DMS153 treated with DMSO at 0.1 percent for 48 hours (cell line): ENCODE data around the gene LRRC32.

Experiments used
- DNase-seq: peaks from one replicate; lab custom pipeline; 2025; ENCODE audit not compliant: unreplicated experiment; lab: John Stamatoyannopoulos, UW

Gene LRRC32

DNA sequence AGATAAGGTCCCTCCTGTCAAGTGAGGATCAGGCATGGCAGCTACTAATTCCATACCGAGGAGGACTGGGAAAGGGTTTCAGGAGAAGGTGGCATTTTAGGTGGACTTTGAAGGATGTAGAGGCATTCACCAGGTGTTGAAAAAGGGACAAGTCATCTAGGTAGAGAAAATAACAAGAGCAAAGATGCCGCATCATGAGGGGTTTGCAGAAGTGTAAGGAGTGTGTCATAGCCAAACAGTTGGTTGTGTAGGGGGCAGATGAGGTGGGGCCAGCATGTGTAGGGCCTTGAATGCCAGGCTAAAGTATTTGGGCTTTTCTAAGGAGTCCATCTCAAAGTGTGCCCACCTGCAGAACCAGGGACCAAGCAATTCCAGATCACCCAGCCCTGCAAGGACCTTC is 11.6 kb upstream of the LRRC32 start:
- DNase-seq, result no peak

DNA sequence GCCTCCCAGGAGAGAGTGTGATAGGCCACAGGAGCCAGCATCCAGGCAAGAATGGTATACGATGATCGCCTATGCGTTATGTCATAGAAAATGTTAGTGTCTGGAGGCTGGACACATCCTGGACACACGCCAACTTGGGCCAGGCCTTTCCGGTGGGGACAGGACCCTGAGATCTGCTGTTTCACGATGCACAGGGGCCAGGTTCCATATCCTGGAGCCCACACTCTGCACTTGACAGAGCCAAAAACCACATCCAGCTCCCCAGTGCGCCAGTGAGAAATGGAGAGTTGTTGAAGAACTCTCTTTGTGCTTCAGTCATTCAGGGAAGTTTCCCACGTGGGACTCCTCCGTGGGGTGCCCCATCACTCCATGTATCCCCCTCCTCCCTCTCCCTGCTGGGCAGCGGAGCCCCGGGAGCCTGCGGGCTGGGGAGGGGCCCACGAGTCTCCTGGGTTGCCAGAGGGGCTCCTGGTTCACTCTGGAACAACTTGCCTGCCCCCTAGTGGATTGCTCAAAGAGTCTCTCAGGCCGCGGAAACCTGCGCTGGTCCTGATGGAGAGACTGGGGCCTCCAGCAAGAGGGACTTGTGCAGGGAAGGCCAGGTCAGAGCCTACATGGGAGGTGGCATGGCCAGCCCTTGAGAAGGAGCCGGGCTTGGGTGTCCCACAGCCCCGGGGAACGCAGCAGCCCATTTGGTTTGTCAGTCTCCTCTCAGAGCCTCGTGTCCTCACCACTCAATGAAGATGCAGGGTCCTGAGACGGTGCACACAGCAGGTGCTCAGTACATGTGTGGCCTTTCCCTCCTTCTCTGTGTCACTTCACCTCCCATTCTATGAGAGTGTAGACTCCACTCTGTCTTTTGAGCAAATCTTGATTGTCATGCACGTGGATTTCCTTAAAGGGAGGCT is 10.2 kb upstream of the LRRC32 start:
- DNase-seq, result peak; percentile 25

DNA sequence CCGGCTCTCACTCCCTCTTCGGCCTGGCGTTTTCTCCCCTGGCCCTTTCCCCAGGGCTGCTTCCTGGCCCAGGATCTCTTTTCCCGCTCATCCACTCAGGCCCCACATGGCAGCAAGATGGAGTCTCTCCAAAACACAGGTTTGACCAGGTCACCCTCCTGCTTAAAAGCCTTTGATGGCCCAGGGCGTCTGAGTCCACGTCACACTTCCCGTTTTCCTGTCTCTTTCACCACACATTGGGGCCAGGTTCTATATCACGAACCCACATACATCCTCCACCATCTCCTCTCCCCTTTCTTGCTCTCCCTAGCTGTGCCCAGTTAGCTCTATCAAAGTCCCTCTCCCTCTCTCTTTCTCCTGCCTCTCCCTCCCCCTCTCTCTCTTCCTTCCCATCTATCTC is 7.8 kb upstream of the LRRC32 start:
- DNase-seq, result no peak

DNA sequence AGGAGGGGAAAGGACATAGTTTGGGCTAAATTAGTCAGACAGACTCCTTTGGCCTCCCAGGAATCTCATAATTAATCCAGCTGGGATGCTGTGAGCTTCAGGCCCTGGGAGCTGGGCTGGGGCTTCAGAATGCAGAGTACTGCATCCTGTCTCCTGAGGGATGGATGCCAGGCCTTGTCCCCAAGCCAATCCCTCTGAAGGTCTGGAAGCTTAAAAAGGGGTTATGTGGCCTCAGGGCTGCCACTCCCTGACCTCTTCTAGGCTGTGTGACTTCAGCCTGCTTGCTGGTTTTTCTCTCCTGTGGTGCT is 6.9 kb upstream of the LRRC32 start:
- no peak for DNase-seq

DNA sequence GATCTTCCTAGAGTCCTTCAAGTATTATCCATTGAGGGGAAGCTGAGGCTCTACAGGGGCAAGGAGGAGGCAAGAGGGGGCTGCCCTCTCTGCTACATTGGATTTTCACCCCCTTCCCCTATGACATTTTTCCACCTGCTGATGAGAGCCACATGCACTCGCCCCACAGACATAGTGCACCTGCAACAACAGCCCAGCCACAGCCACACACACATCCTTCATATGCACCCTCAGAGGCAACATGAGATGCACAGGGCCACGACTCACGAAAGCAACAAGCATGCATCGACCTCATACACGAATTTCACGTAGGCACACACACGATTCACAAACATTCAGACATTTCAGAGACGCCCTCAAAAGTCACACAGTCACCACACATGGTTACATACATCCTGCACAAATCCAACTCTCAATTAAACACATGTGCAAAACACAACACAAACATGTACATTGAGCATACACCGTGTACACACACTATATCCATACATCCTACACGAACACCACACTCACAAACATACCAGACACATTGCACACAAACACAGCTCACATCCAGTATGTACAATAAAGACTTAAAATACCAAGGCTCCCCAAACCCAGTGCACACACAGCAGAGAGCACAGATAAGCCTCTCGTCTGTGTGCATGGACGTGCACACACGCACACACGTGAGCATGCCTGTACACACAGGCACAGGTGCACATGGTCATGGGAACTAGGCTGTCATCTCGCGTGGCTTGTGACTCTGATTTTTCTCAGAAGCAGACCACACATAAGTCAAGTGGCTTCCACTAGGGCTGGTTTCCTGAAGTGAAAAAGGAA is 6.3 kb upstream of the LRRC32 start:
- no peak for DNase-seq

DNA sequence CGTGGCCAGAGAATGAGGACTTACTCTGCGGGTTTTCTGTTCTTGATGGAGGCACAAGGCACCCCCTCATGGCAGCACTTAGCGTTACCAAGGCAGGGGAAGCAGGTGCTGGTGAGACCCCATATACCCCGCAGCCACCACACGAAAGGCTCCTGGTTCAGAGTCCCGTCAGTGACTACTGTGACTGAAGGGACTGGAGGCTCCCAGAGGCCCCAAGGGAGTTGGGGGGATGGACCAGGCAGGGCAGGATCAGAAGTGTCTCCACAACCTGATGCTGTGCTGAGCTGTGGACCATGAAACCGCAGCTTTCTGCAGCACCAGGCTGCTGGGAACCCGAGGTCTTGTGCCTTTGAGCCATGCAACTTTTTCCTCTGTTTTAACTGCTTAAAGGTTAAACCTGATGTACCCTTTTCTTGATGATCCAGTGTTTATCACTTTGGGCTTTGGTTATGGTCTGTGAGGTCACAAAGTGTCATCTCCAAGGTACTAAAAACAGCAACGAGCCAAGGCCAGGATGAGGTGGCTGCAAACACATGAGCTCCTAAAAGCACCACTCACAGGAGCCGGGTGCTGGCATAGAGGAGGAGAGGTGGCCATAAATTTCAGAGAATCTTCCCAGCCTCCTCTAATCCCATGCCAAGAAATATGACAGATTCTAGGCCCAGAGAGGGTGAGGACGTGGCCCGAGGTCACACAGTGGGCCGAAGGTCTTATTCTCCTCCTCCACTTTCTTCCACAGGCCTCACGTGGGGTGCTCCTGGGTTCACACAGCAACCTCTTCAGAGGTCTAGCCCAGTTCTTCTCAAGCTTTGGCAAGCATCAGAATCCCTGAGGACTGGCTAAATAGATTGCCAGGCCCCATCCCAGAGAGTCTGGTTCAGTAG is 4.2 kb upstream of the LRRC32 start:
- DNase-seq, result no peak

DNA sequence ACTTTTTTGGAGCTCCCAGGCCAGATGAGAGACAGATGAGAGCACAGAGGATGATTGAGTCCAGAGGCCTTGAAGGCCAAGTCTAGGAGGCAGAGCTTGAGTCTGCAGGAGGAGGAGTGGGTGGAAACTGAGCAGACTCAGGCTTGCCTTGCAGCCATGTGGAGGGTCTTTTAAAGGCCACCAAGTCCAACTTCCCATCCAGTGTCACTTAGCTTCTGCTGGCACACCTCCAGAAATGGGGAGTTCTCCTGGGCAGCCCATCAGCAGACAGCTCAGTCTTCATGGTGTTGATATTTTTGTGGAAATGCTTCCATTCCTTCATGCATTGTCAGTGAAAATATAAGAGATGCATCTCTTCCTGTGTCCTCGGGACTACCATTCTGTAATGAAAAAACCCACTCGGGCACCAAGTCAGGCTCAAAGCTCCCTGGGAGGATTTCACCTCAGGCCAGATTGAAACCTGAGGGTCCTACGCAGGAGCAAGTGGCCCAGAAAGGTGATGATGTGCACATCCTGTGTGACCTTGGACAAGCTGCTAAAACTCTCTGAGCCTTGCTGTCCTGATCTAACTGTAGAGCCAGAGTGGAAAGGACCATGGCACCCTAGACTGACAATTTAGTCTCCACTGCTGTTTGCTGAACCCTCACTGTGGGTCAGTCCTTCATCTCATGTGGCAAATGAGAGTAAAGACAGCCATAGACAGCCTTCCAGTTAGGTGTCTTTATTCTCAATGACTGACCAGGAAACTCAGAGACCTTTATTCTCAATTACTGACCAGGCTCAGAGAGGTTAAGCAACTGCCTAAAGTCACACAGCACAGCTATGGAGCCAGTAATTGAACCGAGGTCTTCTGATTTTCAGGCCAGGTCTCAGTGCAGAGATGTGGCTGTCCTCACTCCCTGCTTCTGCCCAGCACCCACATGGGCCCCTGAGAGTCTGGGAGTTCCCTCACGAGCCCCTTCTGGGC is 2.9 kb upstream of the LRRC32 start:
- DNase-seq, result no peak

DNA sequence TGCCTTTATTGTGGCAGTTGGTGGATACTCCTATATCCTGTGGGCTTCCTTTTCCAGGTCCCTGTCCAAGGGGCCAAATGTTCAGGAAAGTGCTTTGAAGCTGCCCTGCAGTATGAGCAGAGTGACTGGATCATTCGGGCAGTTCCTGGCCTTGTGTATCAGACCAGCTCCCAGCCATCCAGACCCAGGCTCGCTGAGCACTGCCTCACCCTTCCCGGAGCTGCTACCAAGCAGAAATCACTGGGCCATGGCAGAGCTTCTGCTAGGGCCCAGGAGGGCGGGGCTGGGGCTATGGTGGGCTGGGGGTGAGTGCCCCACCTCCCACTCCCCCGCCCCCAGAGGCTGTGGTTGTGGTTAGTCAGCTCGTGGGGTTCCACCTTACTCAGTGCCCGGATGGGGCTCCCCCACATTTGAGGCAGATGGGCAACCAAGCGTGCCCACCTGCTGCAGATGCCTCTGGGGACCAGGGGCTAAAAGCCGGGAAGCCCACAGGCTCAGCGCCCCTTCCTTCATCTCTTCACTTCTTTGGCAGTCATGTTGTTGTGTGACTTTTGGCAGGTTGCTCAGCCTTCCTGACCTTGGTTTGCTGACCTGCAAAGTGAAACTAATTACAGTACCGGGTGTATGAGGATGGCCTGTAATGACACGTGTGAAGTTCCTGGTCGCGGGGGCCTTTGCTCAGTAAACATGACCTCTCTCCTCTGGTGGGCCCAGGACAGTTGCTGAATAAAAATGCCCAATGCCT is 2.1 kb upstream of the LRRC32 start:
- no peak for DNase-seq

DNA sequence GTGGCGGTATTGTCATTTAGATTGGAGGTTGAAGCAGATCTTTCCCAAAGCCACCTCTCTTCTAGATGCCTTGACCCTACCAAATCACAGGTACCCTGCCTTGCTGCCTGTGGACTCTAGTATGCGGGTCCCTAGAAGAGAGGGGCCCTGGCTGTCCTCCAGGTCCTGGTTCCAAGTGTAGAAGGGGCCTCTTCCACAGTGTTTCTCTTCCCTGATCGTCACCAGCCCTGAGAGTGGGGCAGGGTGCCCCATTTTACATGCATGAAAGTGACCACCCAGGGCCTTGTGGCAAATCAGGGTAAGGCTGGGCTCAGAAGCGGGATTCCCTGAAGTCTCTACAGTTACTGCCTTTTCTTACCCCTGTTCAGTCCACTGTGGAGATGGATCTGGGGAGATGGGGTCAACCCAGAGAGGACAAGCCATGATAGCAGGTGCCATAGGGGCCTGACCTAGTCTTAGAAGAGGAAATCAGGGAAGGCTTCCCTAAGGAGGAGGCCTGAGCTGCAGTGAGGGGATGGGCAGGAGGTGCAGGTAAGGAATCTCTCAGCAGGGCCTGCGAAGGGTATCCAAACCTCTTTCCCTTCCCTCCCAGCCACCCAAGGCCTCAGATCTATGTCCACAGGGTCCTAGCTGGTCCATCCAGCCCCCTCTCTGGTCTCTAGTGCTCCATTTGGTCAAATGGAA is 1.2 kb upstream of the LRRC32 start:
- no peak for DNase-seq

DNA sequence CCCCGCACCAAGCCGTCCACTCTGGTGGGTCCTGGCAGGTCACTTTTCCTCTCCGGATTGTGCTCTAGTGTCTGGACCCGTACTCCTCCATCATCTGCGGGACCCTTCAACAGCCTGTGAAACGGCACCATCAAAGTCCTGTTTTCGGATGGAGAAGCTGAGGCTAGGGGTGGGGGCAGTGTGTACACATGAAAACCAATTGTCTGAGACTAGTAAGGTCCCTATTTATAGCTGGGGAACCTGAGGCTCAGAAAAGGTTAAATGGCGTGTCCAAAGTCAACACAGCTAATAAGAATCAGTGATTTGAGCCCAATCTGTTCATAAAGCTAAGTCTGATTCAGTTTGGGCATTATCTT is 668 bp upstream of the LRRC32 start:
- no peak for DNase-seq

DNA sequence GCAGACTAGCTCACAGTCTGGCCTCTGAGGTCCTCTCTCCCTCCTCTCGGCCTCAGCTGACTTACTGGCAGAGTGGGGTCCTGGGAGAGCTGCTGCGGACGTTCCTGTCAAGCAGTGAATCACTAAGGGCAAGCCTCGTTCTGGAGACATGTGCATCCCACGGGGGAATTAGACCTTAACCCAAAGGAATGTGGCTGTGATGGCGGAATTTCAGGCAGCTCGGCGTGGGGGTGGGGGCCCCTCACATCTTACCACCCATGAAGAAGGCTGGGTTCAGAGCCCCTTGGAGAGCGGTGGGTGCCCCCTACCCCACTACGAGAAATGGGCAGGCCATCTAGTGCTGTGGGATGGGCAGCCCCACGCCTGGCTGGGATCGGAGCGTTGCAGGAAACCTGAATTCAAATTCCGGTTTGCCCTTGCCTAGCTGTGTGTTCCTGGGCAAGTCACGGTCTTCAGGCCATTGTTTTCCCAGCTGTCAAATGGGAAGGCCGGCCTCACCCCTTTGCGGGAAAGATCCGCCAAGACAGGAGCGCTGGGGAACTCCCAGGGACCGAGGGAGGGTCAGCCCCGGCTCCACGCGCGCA is 554 bp downstream of the LRRC32 start:
- no peak for DNase-seq

DNA sequence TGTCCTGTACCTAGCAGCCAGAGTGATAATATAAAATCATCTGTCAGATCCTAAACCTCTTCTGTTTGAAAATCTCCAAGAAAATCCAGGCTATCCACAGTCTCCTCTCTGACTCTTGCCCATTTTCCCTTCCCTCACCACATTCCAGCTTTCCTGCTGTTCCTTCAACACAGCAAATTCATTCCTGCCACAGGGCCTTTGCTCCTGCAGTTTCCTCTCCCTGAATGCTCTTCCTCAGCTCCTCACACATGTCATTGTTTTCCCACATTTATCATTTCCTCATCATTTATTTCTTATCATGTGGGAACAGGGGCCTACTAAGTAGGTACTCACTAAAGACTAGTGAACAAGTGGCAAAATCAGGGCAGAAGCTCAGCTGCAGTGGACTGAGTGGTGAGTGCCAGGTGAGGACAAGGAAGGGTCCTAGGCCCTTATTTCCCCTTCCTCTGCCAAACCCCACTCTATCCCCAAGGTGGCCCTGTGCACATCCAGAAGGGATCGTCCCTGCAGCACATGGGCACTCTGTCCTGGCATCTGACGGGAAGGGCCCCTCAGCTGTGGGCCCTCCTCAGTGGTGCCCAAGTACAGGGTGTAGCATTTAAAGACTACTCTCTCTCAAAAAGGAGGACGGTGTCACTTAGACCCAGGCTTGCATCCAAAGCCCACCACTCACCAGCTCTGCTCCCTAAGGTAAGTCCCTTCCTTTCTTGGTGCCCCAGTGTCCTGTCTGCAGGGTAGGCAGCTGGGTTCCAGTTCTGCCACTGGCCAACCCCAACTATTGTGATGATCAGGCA is 2.0 kb downstream of the LRRC32 start:
- DNase-seq, result no peak

DNA sequence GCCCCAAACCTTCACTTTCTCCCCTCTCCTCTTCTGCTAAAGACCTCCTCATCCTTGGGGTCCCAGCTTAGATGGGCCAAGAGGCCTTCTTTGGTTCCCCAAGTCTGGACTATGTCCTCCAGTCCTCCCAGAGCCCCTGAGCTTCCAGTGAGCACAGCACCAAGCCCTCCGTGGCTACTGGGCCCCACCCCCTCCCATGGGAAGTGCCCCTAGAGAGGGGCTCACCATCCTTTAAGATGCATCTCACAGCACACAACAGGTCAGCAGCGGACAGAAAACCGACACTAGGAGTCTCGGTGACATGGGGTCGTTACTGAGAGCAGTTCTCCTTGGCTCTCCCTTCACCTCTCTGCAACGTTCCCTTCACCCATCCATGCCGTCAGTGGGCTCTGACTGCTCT is 2.7 kb downstream of the LRRC32 start:
- no peak for DNase-seq

DNA sequence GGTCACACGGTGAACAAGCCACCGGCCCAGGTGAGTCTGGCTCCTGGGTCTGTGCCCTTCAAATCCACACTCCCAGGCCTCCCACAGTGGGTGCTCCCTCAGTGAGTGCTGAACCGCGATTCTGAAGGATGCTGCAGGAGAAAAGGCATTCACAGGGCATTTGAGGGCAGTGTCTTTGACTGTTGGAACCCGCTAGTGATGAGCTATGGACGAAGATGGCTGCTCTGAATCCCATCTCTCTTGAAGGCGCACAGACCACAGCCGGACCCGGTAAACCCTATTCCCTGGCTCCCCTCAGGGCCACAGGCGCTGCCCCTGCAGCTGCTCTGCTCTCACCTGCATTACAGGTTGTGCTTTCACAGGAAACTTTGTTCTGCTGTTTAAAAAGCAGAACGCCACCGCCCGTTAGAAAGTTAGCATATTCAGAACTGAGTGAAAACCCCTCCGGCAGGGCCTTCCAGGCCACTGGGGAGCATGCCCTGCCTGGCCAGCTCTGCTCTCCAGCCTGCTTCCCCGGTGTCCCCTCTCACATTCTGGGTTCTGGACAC is 3.2 kb downstream of the LRRC32 start:
- DNase-seq, result no peak

DNA sequence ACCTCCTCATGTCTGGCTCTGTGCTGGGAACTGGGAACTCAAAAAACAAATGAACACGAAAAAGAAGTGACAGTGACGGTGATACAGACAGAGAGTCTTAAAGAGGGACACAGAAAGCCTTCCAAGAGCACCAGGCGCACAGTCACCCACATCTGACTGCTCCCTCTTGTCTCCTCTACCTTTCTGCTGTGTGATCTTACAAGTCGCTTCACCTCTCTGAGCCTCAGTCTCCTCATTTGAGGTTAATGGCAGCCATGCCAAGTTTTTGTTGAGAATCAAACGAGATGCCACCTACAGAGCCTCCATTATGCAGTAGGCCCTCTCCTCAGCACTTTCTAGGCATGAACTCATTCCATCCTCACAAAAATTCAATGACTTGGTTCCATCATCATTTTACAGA is 3.7 kb downstream of the LRRC32 start:
- DNase-seq, result no peak

DNA sequence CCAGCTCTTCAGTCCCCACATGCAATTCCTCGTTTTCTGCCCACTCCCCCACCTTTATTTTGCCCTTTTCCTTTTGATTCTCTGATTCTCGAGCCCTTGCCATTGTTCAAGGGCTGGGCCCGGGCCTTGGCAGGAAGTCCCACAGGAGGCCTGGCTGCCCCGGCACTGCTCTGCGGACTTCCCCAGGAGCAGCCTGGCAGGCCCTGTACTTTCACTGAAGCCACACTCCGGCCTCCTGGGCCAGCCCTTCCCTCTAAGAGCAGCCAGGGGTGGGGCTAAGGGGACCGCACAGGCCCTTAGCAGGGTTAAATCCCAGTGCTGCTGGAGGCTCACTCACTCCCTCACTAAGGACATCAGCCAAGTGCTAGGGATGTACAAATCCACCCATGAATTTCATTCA is 4.1 kb downstream of the LRRC32 start:
- no peak for DNase-seq

DNA sequence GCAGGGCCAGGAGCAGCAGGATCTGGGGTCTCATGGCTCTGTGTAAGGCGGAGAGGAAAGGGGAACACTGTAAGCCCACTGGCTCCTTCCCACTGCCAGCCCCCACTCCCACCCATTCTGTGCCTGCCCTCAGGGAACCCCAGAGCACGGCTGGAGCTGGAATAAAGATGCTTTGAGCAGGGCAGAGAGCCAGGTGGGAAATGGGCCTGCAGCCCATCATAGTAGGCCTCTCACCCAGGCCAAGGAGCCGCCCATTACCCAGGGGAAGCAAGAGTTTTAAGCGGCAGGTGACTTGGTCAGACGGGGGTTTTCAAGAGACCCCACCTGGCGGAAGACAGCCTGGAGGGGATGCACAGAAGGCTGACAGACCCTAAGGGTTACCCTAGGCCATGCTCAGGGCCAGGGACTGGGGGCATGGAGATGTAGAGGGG is 4.6 kb downstream of the LRRC32 start:
- no peak for DNase-seq

DNA sequence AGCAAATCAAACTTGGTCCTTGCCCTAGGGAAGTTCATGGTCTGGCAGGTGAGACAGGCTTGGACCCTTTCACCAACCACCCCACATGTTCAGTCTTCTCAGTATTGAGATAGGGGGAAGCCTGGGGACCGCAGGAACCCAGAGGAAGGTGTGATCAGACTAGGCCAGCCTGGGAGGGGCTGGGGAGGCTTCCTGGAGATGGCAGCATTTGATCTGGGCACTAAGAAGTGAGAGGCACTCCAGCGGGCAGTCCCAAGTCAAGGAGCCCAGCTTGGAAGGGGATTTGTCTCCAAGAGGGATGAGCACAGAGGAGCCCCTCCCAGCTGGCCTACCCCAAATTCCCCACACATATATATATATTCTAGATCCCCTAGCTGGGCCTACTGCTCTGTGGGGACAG is 5.4 kb downstream of the LRRC32 start:
- no peak for DNase-seq
